ENCODE measurements around the gene RRBP1.

Gene RRBP1

DNA sequence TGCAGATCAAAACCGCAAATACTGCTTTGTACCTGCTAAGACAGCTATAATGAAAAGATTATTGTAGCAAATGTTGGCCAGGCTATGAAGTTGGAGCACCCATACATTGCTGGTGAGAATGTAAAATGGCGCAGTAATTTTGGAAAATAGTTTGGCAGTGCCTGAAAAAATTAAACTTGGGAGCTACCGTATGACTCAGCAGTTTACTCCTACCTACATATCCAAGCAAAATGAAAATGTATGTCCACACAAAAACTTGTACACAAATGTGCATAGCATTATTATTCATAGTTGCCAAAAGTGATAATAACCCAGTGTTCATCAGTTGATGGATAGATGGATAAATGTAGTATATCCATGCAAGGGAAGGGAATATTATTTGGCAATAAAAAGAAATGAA is 98.9 kb downstream of the RRBP1 start:
- DNase-seq (ENCODE audit: low spot score), result no peak
- no peak for FAIRE-seq

DNA sequence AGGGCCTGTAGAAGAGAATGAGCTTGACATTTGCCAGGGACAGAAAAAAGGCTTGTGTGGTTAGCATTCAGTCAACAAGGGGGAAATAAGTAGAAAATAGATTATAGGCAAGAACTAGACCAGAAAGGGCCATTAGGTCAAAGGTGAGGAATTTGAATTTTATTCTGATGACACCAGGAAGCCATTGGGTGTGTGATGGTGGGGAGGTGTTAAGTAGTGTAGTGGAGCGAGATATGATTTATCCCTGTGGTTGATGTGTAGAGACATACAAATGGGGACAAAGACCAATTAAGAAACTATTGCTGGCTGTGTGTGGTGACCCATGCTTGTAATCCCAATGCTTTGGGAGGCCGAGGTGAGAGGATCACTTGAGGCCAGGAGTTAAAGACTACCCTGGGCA is 101.1 kb downstream of the RRBP1 start:
- FAIRE-seq (no peak), DNase-seq (ENCODE audit: low spot score) (no peak)

DNA sequence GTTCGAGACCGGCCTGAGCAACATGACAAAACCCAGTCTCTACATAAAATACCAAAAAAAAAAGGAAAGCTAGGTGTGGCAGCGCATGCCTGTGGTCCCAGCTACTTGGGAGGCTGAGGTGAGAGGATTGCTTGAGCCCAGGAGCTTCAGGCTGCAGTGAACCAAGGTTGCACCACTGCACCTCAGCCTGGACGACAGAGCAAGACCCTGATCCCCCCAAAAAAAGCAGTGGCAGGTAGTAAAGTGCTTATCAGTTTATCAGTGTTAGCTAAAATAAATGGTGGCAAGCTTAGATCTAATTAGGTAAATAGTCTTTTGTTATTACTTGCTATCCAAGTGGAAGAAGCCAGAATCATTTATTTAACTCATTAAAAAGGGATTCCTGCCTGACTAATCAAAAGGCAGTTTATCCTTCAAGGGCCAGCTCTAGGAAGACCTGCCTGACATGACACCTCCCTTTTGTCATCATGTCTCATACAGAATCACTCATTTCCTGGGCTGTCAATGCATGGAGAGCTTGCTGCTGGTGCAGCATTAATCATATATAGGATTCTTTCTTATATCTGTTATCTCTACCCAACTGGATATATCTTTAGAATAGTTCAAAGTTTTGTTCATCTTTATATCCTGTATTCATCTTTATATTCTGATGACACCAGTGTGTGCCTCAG is 102.5 kb downstream of the RRBP1 start:
- DNase-seq (ENCODE audit: low spot score) (no peak), FAIRE-seq (no peak)

DNA sequence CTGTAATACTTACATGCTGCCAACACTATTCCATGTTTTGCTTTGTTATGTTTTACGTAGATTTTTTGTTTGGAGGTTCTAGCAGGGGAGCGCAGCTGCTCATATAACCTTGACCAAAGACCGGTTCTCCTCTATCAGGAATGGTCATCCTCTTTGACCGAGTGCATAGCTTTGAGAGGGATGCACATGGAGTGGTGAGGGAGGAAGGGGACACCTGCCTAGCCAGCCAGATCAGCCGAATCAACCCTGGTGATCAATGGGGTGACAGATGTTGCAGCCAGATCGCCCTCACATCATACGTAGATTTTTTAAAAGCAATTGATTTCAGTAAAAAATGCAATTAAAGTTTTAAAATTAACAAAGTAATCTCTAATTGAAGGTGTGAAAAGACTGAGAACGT is 105.8 kb downstream of the RRBP1 start:
- FAIRE-seq (no peak), DNase-seq (ENCODE audit: low spot score) (no peak)

DNA sequence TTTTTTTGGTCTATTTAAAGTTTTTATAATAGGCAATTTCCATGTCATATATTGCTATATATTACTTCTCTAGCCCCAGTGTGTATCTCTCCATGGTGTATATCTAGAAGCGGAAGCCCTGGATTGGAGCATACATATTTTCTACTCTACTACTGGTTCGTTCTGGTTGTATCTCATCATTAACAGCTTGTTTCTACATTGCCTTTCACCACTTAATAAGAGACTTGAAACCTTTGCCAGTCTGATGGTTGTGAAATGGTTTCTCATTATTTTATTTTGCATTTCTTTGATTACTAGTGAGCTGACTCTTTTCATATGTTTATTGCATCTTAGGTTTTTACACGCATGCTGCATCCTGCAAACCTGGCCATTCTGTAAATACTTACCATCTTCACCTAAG is 108.6 kb downstream of the RRBP1 start:
- FAIRE-seq (no peak), DNase-seq (ENCODE audit: low spot score) (no peak)

DNA sequence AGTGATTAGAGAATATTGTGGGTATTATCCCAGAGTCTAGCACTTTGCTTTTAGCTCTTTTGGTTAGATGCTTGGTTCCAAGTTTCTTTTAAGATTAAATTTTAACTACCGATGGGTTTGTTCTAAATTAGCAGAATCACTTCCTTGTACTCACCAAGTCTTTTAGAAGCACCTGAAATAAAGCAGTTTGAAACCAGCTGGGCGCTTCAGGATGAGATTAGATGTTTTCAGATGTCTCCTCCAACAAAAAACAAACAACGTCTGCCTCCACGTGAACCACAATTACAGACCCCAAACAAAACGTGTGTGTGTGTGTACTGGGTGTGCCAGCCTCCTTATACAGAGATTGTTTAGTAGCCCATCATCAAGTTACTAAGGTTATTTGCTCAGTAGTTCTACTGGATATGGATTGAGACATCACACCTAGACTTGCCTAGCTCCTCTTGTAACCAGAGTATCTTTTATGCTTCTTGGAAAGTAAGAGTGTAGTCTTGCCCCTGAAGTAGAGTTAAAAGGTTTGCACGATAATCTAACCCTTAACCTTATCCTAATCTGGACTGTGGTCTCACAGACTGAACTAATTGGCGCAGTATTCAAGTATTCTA is 109.9 kb downstream of the RRBP1 start:
- DNase-seq (ENCODE audit: low spot score) (no peak), FAIRE-seq (no peak)

DNA sequence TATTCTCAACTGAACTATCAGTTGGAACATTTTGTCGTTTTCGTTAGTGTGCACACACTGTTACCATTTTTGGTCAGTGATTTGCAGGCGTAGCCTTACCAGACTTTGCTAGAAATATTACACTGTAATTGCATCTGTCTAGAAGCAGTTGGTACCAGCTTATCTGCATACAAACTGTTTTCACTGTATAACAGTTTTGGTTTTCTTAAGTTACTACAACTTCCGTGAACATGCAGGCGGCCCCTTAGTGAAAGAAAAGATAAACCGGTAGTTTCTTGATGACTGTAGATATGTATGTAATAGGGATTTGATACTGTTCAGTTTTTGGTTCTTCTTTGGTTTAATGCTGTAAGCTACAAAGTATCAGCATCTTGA is 110.9 kb downstream of the RRBP1 start:
- FAIRE-seq (no peak), DNase-seq (ENCODE audit: low spot score) (no peak)

DNA sequence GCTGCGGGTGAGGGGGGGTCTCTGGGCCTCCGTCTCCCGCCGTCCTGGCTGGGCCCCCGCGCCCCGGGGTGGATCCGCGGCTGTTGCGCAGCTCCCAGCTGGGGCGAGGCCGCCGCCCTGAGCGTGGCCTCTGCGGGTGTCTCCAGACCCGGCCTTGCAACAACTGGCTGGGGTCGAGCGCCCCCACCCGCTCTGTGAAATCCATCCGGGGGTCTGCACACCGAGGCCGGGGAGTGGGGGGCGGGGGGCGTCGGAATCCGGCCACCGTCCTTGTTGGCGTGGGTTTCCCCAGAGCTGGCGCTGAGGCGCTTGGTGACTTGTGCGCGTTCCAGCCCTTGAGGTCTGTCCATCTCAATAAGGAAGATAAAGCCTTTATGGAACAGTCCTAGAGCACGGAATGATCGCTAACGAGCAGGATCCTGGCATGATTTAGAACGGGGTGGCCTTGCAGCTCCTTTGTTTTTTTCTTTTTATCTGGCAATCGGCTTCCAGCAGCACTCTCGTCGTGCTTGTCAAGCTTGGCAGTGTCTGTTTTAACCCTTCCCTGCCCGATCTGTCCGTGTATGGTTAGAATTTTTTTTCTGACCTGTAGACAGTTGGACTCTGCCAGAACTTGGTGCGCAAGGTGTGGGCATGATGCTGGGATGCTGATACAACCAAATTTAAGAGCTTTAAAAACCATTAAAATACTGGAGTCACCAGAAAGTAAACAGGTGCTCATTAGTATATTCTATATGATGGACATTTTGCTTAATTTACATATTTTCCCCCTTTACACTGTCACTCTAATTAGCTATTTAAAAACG is 111.5 kb downstream of the RRBP1 start:
- FAIRE-seq, result no peak
- DNase-seq (ENCODE audit: low spot score), result peak; percentile 38

DNA sequence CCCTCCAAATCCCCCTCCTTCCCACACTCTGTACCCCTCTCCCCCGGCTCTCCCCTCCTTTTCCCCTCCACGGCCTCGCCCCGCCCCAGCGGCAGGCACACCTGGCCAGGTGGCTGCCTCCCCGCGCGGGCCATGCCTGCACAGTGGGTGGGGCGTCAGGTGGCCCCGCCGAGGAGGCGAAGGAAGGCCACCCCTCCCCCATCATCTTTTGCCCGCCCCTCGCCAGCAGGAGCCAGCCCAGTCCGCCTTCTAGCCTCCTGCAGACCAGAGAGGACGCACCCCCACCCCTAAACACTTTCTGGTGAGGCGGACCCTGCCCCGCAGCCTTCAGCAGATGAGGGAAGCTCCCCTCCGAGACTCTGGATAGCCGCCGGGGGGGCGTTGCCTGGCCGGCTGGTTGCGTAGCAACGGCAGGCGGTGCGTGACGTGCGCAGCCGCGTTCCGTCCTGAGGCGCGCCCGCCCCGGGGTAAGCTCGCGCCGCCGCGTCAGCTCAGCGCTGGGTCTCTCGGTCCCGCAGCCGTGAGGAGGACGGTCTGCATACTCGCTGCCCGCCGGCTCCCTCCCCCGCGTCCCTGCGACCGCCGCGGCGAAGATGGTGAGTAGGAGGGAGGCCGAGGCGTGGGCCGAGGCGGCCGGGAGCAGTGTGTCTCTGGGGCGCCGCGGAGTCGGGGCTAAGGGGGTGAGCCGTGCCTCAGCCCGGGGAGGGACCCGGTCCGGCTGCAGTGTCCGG is 112.3 kb downstream of the RRBP1 start, which contains the start of gene DSTN:
Gene DSTN (plus strand): TSS at position 460 of the 731 bp plus-strand sequence. CDS start 134 bp downstream, at position 594.
- peak; percentile 85 for FAIRE-seq
- peak; percentile 95 for DNase-seq (ENCODE audit: low spot score)

DNA sequence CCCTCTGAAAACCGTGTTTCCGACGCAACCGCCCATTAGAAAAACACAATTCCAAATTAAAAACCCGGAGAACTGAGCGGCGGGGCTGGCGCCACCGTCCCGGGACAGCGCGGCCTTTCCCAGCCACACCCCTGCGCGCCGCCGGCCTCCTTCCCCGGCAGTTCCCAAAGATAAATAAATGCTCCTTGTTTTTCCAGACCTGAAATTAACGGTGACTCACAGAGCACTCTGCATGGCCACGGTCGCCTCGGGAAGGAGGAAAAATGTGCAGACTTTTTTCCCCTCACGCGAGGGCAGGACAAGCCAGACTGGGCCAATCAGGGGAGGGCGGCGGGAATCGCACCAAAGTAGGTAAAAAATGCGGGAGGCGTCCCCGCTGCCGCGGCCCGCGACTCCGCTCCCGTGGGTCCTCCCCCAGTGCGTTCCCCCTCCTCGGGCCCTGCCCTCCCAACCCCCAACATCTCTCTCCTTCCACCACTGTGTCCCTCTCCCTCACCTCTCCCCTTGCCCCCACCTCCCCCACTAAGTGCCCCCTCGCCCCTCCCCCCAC is 113.0 kb downstream of the RRBP1 start:
- FAIRE-seq (no peak), DNase-seq (ENCODE audit: low spot score) (peak; percentile 78)

DNA sequence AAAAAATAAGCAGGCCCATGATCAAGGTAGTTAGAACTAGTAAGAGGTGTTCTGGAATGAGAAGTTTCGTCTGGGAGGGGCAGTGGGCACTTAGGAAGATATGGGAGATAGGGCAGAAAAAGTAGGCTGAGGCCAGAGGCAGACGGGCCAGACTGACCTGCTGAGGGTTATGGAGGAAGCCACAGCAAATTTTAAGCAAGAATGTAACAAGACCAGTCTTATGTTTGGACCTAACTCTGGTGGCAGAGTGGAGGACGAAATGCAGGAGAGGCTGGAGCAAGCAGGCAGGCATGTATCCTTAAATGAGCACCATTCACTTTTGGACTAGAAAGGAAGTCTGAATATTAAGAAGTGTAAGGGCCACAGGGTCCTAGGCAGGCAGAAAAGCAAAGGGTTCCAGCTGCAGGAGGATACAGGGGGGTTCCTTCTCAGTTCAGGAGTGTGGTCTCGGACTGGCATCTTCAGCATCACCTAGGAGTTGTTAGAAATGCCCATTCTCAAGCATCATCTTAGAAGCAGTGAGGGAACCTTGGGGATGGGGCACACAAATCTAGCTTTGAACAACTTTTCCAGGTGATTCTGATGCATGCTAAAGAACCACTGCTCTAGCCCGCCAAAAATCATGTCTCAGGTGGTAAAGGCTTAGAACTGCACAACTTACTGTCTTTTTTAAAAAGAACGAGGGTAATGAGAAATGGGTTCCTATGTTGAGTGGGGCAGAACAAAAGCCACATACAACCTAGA is 113.8 kb downstream of the RRBP1 start:
- FAIRE-seq, result no peak
- DNase-seq (ENCODE audit: low spot score), result peak; percentile 4

DNA sequence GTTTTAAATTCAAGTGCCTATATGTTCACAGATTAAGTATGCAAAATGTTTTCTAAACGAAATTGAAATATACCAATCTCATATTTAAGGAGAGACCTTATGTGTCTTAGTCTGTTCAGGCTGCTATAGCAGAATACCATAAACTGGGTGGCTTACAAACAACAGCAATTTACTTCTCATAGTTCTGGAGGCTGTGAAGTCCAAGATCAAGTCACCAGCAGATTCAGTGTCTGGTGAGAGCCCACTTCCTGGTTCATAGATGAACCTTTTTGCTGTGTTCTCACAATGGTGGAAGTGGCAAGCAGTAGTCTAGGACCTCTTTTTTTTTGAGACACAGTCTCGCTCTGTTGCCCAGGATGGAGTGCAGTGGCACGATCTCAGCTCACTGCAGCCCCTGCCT is 115.7 kb downstream of the RRBP1 start:
- FAIRE-seq, result no peak

DNA sequence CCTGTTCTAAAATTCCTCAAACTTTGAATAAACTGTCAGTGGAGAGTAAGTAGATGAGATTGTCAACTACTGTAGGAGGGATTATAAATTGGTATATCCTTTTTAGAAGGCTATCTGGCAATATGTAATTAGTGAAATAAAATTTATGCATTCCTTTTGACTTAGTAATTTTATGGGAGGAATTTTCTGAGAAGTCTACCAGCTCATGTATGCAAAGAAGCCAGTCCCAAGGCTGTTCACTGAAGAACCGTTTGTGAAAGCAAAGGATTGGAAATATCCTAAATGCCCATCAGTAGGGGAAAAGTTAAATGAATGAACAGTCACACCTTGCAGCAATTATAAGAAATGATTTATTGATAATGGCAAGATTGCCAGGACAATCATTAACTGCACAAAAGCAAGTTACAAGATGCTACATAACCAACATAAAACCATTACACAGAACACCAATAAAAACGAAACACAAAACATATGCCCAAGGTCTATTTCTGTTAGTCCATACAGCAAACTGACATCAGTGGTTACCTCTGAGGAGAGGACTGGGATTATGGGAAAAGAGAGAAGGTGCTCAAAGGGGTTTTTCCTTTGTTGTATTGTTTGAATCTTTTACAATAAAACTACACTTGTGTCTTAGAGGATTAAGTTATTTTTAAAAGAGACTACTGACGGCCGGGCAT is 116.7 kb downstream of the RRBP1 start:
- FAIRE-seq (no peak), DNase-seq (ENCODE audit: low spot score) (no peak)

More for the DNA sequence above, 115.7 kb downstream of the RRBP1 start:
- DNase-seq (ENCODE audit: low spot score), result no peak
